GM18511 (cell line): Measurements from ENCODE around the gene PRPF39.

Experiments used
- ATAC-seq: cut with Tn5 transposase; IDR thresholded peaks from one replicate; pipeline ENCODE4 v1.9.1; 2021; ENCODE audit warnings: mild to moderate bottlenecking, moderate library complexity; ENCODE audit not compliant: unreplicated experiment

PRPF39 gene, protein sequence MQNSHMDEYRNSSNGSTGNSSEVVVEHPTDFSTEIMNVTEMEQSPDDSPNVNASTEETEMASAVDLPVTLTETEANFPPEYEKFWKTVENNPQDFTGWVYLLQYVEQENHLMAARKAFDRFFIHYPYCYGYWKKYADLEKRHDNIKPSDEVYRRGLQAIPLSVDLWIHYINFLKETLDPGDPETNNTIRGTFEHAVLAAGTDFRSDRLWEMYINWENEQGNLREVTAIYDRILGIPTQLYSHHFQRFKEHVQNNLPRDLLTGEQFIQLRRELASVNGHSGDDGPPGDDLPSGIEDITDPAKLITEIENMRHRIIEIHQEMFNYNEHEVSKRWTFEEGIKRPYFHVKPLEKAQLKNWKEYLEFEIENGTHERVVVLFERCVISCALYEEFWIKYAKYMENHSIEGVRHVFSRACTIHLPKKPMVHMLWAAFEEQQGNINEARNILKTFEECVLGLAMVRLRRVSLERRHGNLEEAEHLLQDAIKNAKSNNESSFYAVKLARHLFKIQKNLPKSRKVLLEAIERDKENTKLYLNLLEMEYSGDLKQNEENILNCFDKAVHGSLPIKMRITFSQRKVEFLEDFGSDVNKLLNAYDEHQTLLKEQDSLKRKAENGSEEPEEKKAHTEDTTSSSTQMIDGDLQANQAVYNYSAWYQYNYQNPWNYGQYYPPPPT

GRCh38 chr14:45083976-45084722 lies at the start of gene PRPF39:
Gene PRPF39 (plus strand): TSS chr14:45084116. CDS start chr14:45095240, 11,124 bp downstream.
- peak; percentile 95 for ATAC-seq

DNA sequence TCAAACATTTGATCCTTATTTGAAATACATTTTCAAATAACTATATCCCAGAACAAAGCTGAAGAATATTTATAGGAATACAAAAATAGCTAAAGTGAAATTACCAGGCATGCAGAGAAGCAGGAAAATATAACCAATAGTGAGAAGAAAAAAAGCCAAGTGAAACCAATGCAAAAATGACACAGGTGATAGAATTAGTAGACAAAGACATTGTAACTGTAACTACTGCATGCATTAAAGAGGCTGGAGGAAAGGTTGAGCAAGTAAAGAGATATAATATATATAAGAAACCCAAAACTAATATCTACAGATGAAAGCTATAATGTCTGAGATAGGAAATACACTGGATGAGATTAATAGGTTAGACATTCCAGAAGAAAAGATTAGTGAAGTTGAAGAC lies 49.2 kb upstream of the PRPF39 start:
- ATAC-seq = no peak

- no peak for ATAC-seq
These were observed 45.7 kb upstream of the PRPF39 start for GRCh38 chr14:45038256-45038655.

- no peak for ATAC-seq
These were observed 45.1 kb upstream of the PRPF39 start for GRCh38 chr14:45038865-45039264.

- no peak for ATAC-seq
These were observed 44.5 kb upstream of the PRPF39 start for GRCh38 chr14:45039390-45039789.

DNA sequence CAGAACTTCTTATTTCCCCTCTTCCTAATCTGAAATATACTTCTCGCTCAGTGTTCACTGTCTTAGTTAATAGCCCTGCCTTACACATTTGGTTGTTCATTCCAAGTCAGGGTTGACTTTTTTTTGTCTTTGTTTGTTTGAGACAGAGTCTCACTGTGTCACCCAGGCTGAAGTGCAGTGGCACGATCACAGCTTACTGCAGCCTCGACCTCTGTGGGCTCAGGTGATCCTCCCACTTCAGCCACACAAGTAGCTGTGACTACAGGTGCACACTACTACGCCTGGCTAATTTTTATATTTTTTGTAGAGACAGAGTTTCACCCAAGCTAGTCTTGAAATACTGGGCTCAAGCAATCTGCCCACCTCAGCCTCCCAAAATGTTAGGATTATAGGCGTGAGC lies 42.3 kb upstream of the PRPF39 start:
- ATAC-seq = no peak

DNA sequence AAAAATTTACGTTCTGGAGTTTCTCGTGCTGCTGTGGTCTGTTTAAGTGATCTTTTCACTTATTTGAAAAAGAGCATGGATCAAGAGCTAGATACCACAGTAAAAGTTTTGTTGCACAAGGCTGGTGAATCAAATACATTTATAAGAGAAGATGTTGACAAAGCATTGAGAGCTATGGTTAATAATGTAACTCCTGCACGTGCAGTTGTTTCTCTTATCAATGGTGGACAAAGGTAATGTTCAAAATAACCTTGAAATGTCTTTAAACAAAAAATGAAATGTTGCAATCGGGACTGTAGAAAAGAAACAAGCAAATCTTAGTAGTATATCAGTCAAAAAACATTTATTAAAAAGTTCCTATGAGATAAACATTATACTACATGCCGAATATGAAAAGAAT lies 39.3 kb upstream of the PRPF39 start:
- no peak for ATAC-seq

- peak; percentile 28 for ATAC-seq
These were observed 35.5 kb upstream of the PRPF39 start for GRCh38 chr14:45048385-45048784.

DNA sequence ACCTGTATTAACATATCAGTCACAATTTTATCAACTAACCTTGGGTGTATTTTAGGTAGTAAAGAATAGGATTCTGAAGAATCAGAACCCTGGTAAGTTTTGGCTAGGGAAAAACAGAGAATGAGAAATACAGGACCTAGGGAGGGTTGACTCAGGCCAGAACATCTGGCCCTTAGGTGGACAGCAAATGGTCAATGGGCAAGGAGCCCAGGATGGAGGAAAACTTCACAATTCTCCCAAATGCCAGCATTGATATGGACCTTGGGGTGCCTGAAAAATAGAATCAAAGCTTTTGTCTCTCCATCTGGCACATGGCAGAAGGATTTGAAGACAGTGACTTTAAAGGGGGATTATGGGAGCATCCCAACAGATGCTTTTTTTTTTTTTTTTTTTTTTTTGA lies 32.7 kb upstream of the PRPF39 start:
- no peak for ATAC-seq

GRCh38 chr14:45051896-45052295 lies 32.0 kb upstream of the PRPF39 start:
- no peak for ATAC-seq

DNA sequence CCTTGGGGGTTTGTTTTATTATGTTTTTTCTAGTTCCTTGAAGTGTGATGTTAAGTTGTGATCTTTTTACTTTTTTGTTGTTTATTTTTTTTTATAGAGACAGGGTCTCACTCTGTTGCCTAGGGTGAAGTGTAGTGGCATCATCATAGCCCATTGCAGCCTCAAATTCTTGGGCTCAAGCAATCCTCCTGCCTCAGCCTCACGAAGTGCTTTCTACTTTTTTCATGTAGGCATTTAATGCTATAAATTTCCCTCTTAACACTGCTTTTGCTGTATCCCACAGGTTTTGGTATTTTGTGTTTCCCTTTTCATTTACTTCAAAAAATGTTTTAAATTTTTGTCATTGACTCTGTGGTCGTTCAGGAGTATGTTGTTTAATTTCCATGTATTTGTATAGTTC lies 26.6 kb upstream of the PRPF39 start:
- ATAC-seq = no peak

DNA sequence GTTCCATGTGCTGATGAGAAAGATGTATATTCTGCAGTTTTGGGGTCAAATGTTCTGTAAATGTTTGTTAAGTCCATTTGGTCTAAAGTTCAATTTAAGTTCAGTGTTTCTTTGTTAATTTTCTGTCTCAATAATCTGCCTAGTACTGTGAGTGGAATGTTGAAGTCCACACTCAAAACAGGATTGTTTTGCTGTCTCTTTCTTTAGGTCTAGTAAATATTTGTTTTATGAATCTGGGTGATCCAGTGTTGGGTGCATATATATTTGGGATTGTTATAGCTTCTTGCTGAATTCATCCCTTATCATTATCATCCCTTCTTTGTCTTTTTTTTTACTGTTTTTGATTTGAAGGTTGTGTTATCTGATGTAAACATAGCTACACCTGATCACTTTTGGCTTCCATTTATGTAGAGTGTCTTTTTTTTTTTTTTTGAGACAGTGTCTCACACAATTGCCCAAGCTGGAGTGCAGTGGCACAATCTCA lies 26.0 kb upstream of the PRPF39 start:
- no peak for ATAC-seq

GRCh38 chr14:45060551-45060950 lies 23.4 kb upstream of the PRPF39 start:
- ATAC-seq = no peak

DNA sequence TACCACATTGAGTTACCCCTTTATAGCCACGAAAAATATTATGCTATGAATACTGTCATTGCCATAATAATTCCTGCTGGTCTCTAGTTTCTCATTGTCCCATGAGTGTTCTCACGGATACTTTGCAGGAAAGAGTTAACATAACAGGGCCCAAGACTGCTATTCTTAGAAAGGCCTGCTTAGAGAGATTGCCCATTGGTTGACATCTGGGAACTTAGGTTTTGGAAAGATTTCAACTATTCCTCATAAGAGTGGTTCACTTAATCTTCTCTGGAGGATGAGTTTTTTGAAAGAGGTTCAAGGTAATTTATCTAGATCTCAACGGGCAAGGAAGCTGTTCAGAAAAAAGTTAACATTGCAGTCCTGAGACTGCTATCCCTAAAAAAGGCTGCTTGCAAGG lies 18.4 kb upstream of the PRPF39 start:
- no peak for ATAC-seq

- no peak for ATAC-seq
These were observed 18.0 kb upstream of the PRPF39 start for GRCh38 chr14:45065956-45066355.

GRCh38 chr14:45066667-45067066 lies 17.2 kb upstream of the PRPF39 start:
- ATAC-seq = no peak

- ATAC-seq = no peak
These were observed 15.5 kb upstream of the PRPF39 start for GRCh38 chr14:45068396-45068795.

- no peak for ATAC-seq
These were observed 13.7 kb upstream of the PRPF39 start for GRCh38 chr14:45070215-45070614.

DNA sequence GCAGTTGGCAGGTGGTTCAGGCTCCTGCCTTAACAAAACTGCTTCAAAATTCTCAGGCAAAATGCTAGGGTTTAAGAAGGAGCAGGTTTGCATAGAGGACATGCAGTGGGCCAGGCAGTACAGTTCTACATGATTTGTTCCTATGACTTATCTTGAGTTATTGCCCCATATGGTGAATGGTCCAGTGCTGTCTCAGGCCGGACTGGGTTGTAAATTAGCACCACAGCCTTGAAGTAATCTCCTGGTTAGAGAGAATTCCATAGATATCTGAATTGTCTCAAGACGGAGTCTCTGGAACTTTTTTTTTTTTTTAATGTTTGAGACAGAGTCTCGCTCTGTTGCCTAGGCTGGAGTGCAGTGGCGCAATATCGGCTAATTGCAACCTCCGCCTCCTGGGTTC lies 11.8 kb upstream of the PRPF39 start:
- no peak for ATAC-seq

DNA sequence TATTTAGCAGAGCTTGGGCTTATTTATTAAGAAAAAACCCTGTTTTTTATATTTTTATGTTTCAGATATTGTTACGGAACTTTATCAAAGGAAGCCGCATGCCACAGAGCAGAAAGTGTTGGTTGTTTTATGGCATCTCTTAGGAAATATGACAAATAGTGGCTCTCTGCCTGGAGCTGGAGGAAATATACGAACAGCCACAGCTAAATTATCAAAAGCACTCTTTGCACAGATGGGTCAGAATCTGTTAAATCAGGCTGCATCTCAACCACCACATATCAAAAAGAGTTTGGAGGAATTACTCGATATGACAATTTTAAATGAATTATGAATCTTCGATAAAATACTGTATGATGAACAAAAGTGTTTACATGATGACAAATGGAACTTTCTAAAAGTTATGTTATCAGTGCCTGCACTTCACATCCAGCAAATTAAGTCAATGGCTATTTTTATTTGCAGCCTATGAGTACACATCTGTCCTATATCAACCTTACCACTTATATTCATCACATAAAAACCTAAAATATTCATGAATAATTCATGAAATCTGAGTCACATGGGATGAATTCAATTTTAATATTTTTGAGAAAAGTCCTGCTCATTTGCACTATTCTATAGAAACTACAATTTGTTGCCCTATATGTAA lies 10.6 kb upstream of the PRPF39 start:
- ATAC-seq = no peak

- no peak for ATAC-seq
These were observed 5.6 kb upstream of the PRPF39 start for GRCh38 chr14:45078323-45078722.
